GM12878 (cell line): ENCODE measurements around the gene ZSCAN5C. TPM values are rescaled to one million over a fixed set of nuclear protein-coding genes. Genes with fewer than 3 reads are reported as not detected.

ENCODE experiments used
- ATAC-seq: fragments of 200-7000 bp; cut with Tn5 transposase; 3 replicates; pipeline ENCODE4 v1.9.1; 2020; ENCODE audit warnings: mild to moderate bottlenecking, moderate library complexity
- BruUV-seq: library from RNA; stranded (reverse); fragments of 400-500 nt; replicated peaks from 2 replicates; lab custom pipeline; 2021; lab: Mats Ljungman, UMichigan
- CTCF ChIA-PET: fragments of 300-600 bp; sonication (Branson Sonifier 250); formaldehyde crosslinking; extraction: SDS; loops from one replicate; lab custom pipeline; 2021; ENCODE audit warnings: inconsistent platforms; lab: Yijun Ruan, JAX
- POLR2A ChIA-PET: fragments of 350-600 bp; formaldehyde crosslinking; extraction: SDS; loops from one replicate; lab custom pipeline; 2021; ENCODE audit warnings: inconsistent platforms; lab: Charles Lee
- RAD21 ChIA-PET: fragments of 300-600 bp; sonication (Branson Sonifier 250); formaldehyde crosslinking; loops from one replicate; lab custom pipeline; 2023; ENCODE audit warnings: antibody characterized with exemption; ENCODE audit not compliant: unreplicated experiment; lab: Charles Lee
- SMC1A ChIA-PET: fragments of 300-600 bp; sonication (Branson Sonifier 250); formaldehyde crosslinking; loops from one replicate; lab custom pipeline; 2023; ENCODE audit not compliant: unreplicated experiment, uncharacterized antibody; lab: Charles Lee
- DNase-seq: peaks from one replicate; pipeline ENCODE4 v3.0.0-alpha.2; 2011; ENCODE audit warnings: low read depth, low spot score
- FAIRE-seq: peaks from 3 replicates; lab custom pipeline; 2011; peaks lifted over from hg19 to GRCh38; lab: Jason Lieb, UNC
- H2AFZ ChIP-seq: 2 replicates; pipeline ENCODE4 v1.6.0; 2011; ENCODE audit warnings: low read depth, low read length, control low read depth; ENCODE audit not compliant: control insufficient read depth
- H3K27ac ChIP-seq: 2 replicates; pipeline ENCODE4 v1.5.1; 2011; ENCODE audit warnings: control low read depth; ENCODE audit not compliant: control insufficient read depth, insufficient read depth
- H3K27me3 ChIP-seq, 2 experiments: replicated peaks in 1 of 2; 2 replicates each; pipeline versions ENCODE4 v1.6.0 to v1.6.1; 2011; ENCODE audit warnings: low read length in 1 of 2; ENCODE audit not compliant: control insufficient read depth in 2 of 2, insufficient read depth in 2 of 2
- H3K36me3 ChIP-seq, 2 experiments: 2 replicates each; pipeline ENCODE4 v1.5.1; 2011; ENCODE audit warnings: low read length in 1 of 2; ENCODE audit not compliant: control insufficient read depth in 2 of 2, insufficient read depth in 2 of 2
- H3K4me1 ChIP-seq: 2 replicates; pipeline ENCODE4 v1.6.1; 2011; ENCODE audit warnings: mild to moderate bottlenecking, low read length, moderate library complexity, mixed read lengths; ENCODE audit not compliant: control insufficient read depth, insufficient read depth
- H3K4me2 ChIP-seq: 2 replicates; pipeline ENCODE4 v1.6.0; 2011; ENCODE audit warnings: control low read depth; ENCODE audit not compliant: control insufficient read depth, insufficient read depth
- H3K4me3 ChIP-seq: fragments of 200-600 bp; sonication (generic); 2 replicates; pipeline ENCODE4 v1.5.1; 2016
- H3K79me2 ChIP-seq: 2 replicates; pipeline ENCODE4 v1.6.0; 2011; ENCODE audit warnings: low read length; ENCODE audit not compliant: control insufficient read depth, insufficient read depth
- H3K9ac ChIP-seq: 2 replicates; pipeline ENCODE4 v1.8.0; 2011; ENCODE audit warnings: low read length, control low read depth, mixed read lengths; ENCODE audit not compliant: control insufficient read depth, insufficient read depth
- H3K9me3 ChIP-seq: replicated peaks from 3 replicates; pipeline ENCODE4 v1.5.1; 2011; ENCODE audit warnings: mild to moderate bottlenecking, low read length; ENCODE audit not compliant: control insufficient read depth, insufficient read depth
- H4K20me1 ChIP-seq: 2 replicates; pipeline ENCODE4 v1.6.0; 2011; ENCODE audit not compliant: control insufficient read depth, insufficient read depth
- ATF7 ChIP-seq: fragments of 450-650 bp; IDR thresholded peaks from 2 replicates; pipeline ENCODE4 v1.6.1; 2016; ENCODE audit warnings: low read depth, mild to moderate bottlenecking
- CTCF ChIP-seq, 3 experiments: IDR thresholded peaks in 2 of 3; conservative IDR thresholded peaks in 1 of 3; 2 replicates each; pipeline ENCODE4 v1.5.1; 2011; ENCODE audit warnings: low read depth in 3 of 3, low read length in 3 of 3, mild to moderate bottlenecking in 3 of 3, control low read depth in 2 of 3, moderate library complexity in 2 of 3, inconsistent platforms in 1 of 3, mixed read lengths in 1 of 3; ENCODE audit not compliant: control insufficient read depth in 2 of 3, insufficient read depth in 1 of 3; ENCODE audit errors: extremely low read depth in 1 of 3
- EP300 ChIP-seq, 2 experiments: fragments of 150-350 bp in 1 of 2; IDR thresholded peaks; 2 replicates each; pipeline ENCODE4 v1.6.1; 2011 to 2012; ENCODE audit warnings: low read depth in 2 of 2, low read length in 2 of 2, borderline replicate concordance in 1 of 2, improper control_type of control experiment in 1 of 2, inconsistent platforms in 1 of 2; ENCODE audit not compliant: control insufficient read depth in 1 of 2
- FOXK2 ChIP-seq: fragments of 450-650 bp; IDR thresholded peaks from 2 replicates; pipeline ENCODE4 v1.6.1; 2017; ENCODE audit warnings: mild to moderate bottlenecking, moderate library complexity
- MAX ChIP-seq: IDR thresholded peaks from 2 replicates; pipeline ENCODE4 v1.6.1; 2012; ENCODE audit warnings: low read depth, low read length, improper control_type of control experiment
- MYC ChIP-seq: IDR thresholded peaks from 2 replicates; pipeline ENCODE4 v1.6.1; 2011; ENCODE audit warnings: mild to moderate bottlenecking, low read length, moderate library complexity, inconsistent platforms; ENCODE audit not compliant: insufficient read depth, insufficient replicate concordance, insufficient read length, severe bottlenecking
- NFYA ChIP-seq: IDR thresholded peaks from 2 replicates; pipeline ENCODE4 v1.6.1; 2011; ENCODE audit warnings: low read depth, mild to moderate bottlenecking, low read length, improper control_type of control experiment, borderline replicate concordance
- PAX8 ChIP-seq: fragments of 450-650 bp; IDR thresholded peaks from 2 replicates; pipeline ENCODE4 v1.6.1; 2017; ENCODE audit warnings: mild to moderate bottlenecking, moderate library complexity
- POLR2A ChIP-seq: IDR thresholded peaks from 2 replicates; pipeline ENCODE4 v1.6.1; 2011; ENCODE audit warnings: low read depth, mild to moderate bottlenecking, low read length
- SMARCA5 ChIP-seq: fragments of 450-650 bp; IDR thresholded peaks from 2 replicates; pipeline ENCODE4 v1.6.1; 2017; ENCODE audit warnings: mild to moderate bottlenecking
- SPI1 ChIP-seq: IDR thresholded peaks from 2 replicates; pipeline ENCODE4 v1.6.1; 2011; ENCODE audit warnings: low read depth, mild to moderate bottlenecking, low read length, moderate library complexity, borderline replicate concordance; ENCODE audit not compliant: insufficient read depth
- SRF ChIP-seq, 2 experiments: IDR thresholded peaks; 2 replicates each; pipeline ENCODE4 v1.6.1; 2011; ENCODE audit warnings: low read depth in 2 of 2, low read length in 2 of 2, mild to moderate bottlenecking in 1 of 2, moderate library complexity in 1 of 2
- STAT3 ChIP-seq: IDR thresholded peaks from 2 replicates; pipeline ENCODE4 v1.6.1; 2011; ENCODE audit warnings: low read depth, low read length, improper control_type of control experiment
- TARDBP ChIP-seq: IDR thresholded peaks from 2 replicates; pipeline ENCODE4 v1.6.1; 2016; ENCODE audit warnings: borderline replicate concordance
- WGBS: methylation state at CpG from one replicate; pipeline ENCODE4 v1.1.6; 2016; ENCODE audit warnings: low lambda C conversion rate; ENCODE audit not compliant: insufficient replicate concordance, insufficient coverage; ENCODE audit errors: missing lambda C conversion rate; 5-methylcytosine and 5-hydroxymethylcytosine counted together
- in situ Hi-C: fragments of 300-500 bp; cut with MboI; formaldehyde crosslinking; loops from 9 replicates; pipeline ENCODE4 v1.14.3; 2018; ENCODE audit warnings: mixed read lengths
- intact Hi-C: fragments of 100-400 bp; cut with micrococcal nuclease; formaldehyde crosslinking; loops from one replicate; pipeline ENCODE4 v1.14.2; 2022; ENCODE audit not compliant: unreplicated experiment
- polyA plus RNA-seq, 11 experiments: library from polyadenylated mRNA; depleted of rRNA in 4 of 11; unstranded in 6 of 11; stranded (reverse) in 5 of 11; fragments of >200 nt; fragmentation: Nextera tagmentation in 4 of 11; fragmentation: Illumina TruSeq in 1 of 11; extraction: Ambion mirVana in 4 of 11; extraction: Trizol in 1 of 11; gene quantifications; 1 replicate in 1 of 11; 2 replicates in 10 of 11; pipeline versions ENCODE4 v1.2.1 to v1.2.3, GENCODE V29; 2011 to 2016; ENCODE audit warnings: inconsistent platforms in 2 of 11, missing spikeins in 2 of 11, low read depth in 1 of 11
- total RNA-seq, 4 experiments: library from RNA; depleted of rRNA in 3 of 4; stranded (reverse); fragments of >200 nt in 3 of 4; fragmentation: Illumina TruSeq in 1 of 4; extraction: Trizol in 1 of 4; gene quantifications; 2 replicates each; pipeline versions ENCODE4 v1.2.1 to v1.2.3, GENCODE V29; 2013 to 2021
- TF ChIP-seq, protein P1 (sequence below): fragments of 450-650 bp; IDR thresholded peaks from 2 replicates; pipeline ENCODE4 v1.6.1; 2017; ENCODE audit warnings: mild to moderate bottlenecking, moderate library complexity
- TF ChIP-seq, protein P2 (sequence below): fragments of 450-650 bp; IDR thresholded peaks from 2 replicates; pipeline ENCODE4 v1.6.1; 2017; ENCODE audit warnings: mild to moderate bottlenecking

The ZSCAN5C gene
- total and polyA plus RNA-seq, 10 of the 15 experiments (the other 5 are each of a cell fraction or from before 2014, with no cell fraction given), result not detected

- TF ChIP-seq EP300 (IDR thresholded peaks at IDR 0.05; ENCODE audit: borderline replicate concordance in 1 of 2, control insufficient read depth in 1 of 2, low read depth in 2 of 2, low read length in 2 of 2) (no peak), ATF7 (no peak), TARDBP (no peak), CTCF (IDR thresholded peaks at IDR 0.05 in 2 of 3, conservative IDR thresholded peaks at IDR 0.05 in 1 of 3; ENCODE audit: control insufficient read depth in 2 of 3, extremely low read depth in 1 of 3, insufficient read depth in 1 of 3, low read depth in 3 of 3, low read length in 3 of 3) (peak; percentile 33 to 50 (median 35); a peak in 3 of 6 replicates), FOXK2 (no peak), SRF (IDR thresholded peaks at IDR 0.05; ENCODE audit: low read depth in 2 of 2, low read length in 2 of 2) (no peak), POLR2A (no peak), SPI1 (no peak), NFYA (no peak)
Measured at GRCh38 chr19:56253737-56254136, 51.7 kb downstream of the ZSCAN5C start (continued).

DNA sequence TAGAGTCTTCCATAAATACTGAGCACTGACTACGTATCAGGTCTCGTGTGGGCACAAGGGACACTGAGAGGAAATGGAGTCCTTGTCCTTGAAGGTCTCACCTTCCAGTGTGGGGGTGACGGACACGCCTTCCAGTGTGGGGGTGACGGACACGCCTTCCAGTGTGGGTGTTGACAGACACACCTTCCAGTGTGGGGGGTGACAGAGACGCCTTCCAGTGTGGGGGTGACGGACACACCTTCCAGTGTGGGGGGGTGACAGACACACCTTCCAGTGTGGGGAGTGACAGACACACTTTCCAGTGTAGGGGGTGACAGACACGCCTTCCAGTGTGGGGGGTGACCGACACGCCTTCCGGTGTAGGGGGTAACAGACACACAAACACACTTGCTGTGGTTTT is 56.2 kb downstream of the ZSCAN5C start:
- BruUV-seq, result no TSS peak
- no peaks in the 10 kb centered on the region for H3K9me3 ChIP-seq
- in situ Hi-C loops (no loop called here), intact Hi-C loops (no loop called here)
- no peak overlapping the region for H3K9ac ChIP-seq
- H3K4me2 ChIP-seq, result no peak overlapping the region
- WGBS, result 93% methylated on average over 12 of the region's 12 CpGs
- FAIRE-seq, result no peak
- no peak overlapping the region for H2AFZ ChIP-seq
- no peak for DNase-seq
- H3K4me3 ChIP-seq, result no peak overlapping the region
- no peak for ATAC-seq
- ChIA-PET RAD21 (no interaction called here), CTCF (interaction anchor here (2.2 kb wide), 1 partner anchor 75 kb away, joined by 10 read pairs; no protein-coding TSS in a partner anchor), SMC1A (no interaction called here), POLR2A (no interaction called here)
- no peak overlapping the region for H3K27ac ChIP-seq
- no peaks in the 10 kb centered on the region for H3K79me2 ChIP-seq
- H3K36me3 ChIP-seq, result no peaks in the 10 kb centered on the region
- H3K4me1 ChIP-seq, result no peaks in the 10 kb centered on the region
- no peaks in the 10 kb centered on the region for H4K20me1 ChIP-seq
- H3K27me3 ChIP-seq, result no peaks in the 10 kb centered on the region
- TF ChIP-seq, protein P1, sequence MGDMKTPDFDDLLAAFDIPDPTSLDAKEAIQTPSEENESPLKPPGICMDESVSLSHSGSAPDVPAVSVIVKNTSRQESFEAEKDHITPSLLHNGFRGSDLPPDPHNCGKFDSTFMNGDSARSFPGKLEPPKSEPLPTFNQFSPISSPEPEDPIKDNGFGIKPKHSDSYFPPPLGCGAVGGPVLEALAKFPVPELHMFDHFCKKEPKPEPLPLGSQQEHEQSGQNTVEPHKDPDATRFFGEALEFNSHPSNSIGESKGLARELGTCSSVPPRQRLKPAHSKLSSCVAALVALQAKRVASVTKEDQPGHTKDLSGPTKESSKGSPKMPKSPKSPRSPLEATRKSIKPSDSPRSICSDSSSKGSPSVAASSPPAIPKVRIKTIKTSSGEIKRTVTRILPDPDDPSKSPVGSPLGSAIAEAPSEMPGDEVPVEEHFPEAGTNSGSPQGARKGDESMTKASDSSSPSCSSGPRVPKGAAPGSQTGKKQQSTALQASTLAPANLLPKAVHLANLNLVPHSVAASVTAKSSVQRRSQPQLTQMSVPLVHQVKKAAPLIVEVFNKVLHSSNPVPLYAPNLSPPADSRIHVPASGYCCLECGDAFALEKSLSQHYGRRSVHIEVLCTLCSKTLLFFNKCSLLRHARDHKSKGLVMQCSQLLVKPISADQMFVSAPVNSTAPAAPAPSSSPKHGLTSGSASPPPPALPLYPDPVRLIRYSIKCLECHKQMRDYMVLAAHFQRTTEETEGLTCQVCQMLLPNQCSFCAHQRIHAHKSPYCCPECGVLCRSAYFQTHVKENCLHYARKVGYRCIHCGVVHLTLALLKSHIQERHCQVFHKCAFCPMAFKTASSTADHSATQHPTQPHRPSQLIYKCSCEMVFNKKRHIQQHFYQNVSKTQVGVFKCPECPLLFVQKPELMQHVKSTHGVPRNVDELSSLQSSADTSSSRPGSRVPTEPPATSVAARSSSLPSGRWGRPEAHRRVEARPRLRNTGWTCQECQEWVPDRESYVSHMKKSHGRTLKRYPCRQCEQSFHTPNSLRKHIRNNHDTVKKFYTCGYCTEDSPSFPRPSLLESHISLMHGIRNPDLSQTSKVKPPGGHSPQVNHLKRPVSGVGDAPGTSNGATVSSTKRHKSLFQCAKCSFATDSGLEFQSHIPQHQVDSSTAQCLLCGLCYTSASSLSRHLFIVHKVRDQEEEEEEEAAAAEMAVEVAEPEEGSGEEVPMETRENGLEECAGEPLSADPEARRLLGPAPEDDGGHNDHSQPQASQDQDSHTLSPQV, result no peak
- TF ChIP-seq PAX8, result no peak
- TF ChIP-seq SMARCA5, result no peak
- TF ChIP-seq, protein P2, sequence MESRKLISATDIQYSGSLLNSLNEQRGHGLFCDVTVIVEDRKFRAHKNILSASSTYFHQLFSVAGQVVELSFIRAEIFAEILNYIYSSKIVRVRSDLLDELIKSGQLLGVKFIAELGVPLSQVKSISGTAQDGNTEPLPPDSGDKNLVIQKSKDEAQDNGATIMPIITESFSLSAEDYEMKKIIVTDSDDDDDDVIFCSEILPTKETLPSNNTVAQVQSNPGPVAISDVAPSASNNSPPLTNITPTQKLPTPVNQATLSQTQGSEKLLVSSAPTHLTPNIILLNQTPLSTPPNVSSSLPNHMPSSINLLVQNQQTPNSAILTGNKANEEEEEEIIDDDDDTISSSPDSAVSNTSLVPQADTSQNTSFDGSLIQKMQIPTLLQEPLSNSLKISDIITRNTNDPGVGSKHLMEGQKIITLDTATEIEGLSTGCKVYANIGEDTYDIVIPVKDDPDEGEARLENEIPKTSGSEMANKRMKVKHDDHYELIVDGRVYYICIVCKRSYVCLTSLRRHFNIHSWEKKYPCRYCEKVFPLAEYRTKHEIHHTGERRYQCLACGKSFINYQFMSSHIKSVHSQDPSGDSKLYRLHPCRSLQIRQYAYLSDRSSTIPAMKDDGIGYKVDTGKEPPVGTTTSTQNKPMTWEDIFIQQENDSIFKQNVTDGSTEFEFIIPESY, result no peak
- no peak for TF ChIP-seq STAT3
- TF ChIP-seq MYC, result no peak
- no peak for TF ChIP-seq MAX
